ENCODE measurements around the gene PTCH2. TPM values are rescaled to one million over a fixed set of nuclear protein-coding genes. Genes with fewer than 3 reads are reported as not detected.
"Not testable (repeated sequence)": the region's sequence is repeated elsewhere in the genome, so short reads cannot be mapped to it uniquely, and the experiment has no call there.

PTCH2 gene
- total RNA-seq, 1 donor from 2014 or later: 1.7 TPM

GRCh38 chr1:44839576-44839975 is 3.5 kb downstream of the PTCH2 start:
- H3K4me3 Mint-ChIP-seq: no peak overlapping the region
- H3K27me3 Mint-ChIP-seq (ENCODE audit: low read depth): peaks cover 21% of the 10 kb centered on the region
- TF ChIP-seq CTCF (IDR thresholded peaks at IDR 0.05; ENCODE audit: unreplicated experiment): no peak
- H3K9me3 Mint-ChIP-seq: no peaks in the 10 kb centered on the region
- no peaks in the 10 kb centered on the region for H3K36me3 Mint-ChIP-seq
- H3K4me1 Mint-ChIP-seq: peaks cover 6% of the 10 kb centered on the region
- peak overlapping the region; percentile 50 for H3K27ac Mint-ChIP-seq
- no peak for DNase-seq (ENCODE audit: low spot score in 2 of 2, unreplicated experiment in 2 of 2)

GRCh38 chr1:44838294-44838693 is 4.8 kb downstream of the PTCH2 start:
- H3K27me3 Mint-ChIP-seq (ENCODE audit: low read depth): peaks cover 16% of the 10 kb centered on the region
- H3K4me1 Mint-ChIP-seq; H3K36me3 Mint-ChIP-seq; H3K4me3 Mint-ChIP-seq; H3K9me3 Mint-ChIP-seq; H3K27ac Mint-ChIP-seq; DNase-seq (ENCODE audit: low spot score in 2 of 2, unreplicated experiment in 2 of 2): not testable (repeated sequence)

GRCh38 chr1:44835738-44836675 is 7.0 kb downstream of the PTCH2 start:
- Mint-ChIP-seq H3K27ac (peak overlapping the region; percentile 17), H3K4me1 (peaks cover 21% of the 10 kb centered on the region), H3K9me3 (no peaks in the 10 kb centered on the region), H3K36me3 (no peaks in the 10 kb centered on the region), H3K4me3 (no peak overlapping the region), H3K27me3 (ENCODE audit: low read depth) (peaks cover under 1% of the 10 kb centered on the region)
- DNase-seq (ENCODE audit: low spot score in 2 of 2, unreplicated experiment in 2 of 2): peak; percentile 58 to 88
- peak; percentile 76 for TF ChIP-seq CTCF (IDR thresholded peaks at IDR 0.05; ENCODE audit: unreplicated experiment)

GRCh38 chr1:44834328-44834727 is 8.7 kb downstream of the PTCH2 start:
- Mint-ChIP-seq H3K27me3 (ENCODE audit: low read depth) (no peaks in the 10 kb centered on the region), H3K4me3 (no peak overlapping the region), H3K27ac (no peak overlapping the region), H3K4me1 (peaks cover 22% of the 10 kb centered on the region), H3K9me3 (no peaks in the 10 kb centered on the region), H3K36me3 (no peaks in the 10 kb centered on the region)
- no peak for TF ChIP-seq CTCF (IDR thresholded peaks at IDR 0.05; ENCODE audit: unreplicated experiment)
- DNase-seq (ENCODE audit: low spot score in 2 of 2, unreplicated experiment in 2 of 2): no peak

- peak overlapping the region; percentile 72 for H3K27ac Mint-ChIP-seq
- TF ChIP-seq CTCF (IDR thresholded peaks at IDR 0.05; ENCODE audit: unreplicated experiment): no peak
- no peak for DNase-seq (ENCODE audit: low spot score in 2 of 2, unreplicated experiment in 2 of 2)
- no peaks in the 10 kb centered on the region for H3K36me3 Mint-ChIP-seq
- H3K27me3 Mint-ChIP-seq (ENCODE audit: low read depth): no peaks in the 10 kb centered on the region
- no peaks in the 10 kb centered on the region for H3K9me3 Mint-ChIP-seq
- peaks cover 22% of the 10 kb centered on the region for H3K4me1 Mint-ChIP-seq
- H3K4me3 Mint-ChIP-seq: no peak overlapping the region
These were observed 10.9 kb downstream of the PTCH2 start for GRCh38 chr1:44832056-44832705.

GRCh38 chr1:44831516-44831915 is 11.5 kb downstream of the PTCH2 start:
- Mint-ChIP-seq H3K4me1 (peaks cover 22% of the 10 kb centered on the region), H3K9me3 (no peaks in the 10 kb centered on the region), H3K36me3 (no peaks in the 10 kb centered on the region), H3K27me3 (ENCODE audit: low read depth) (no peaks in the 10 kb centered on the region), H3K4me3 (no peak overlapping the region), H3K27ac (peak overlapping the region; percentile 31)
- TF ChIP-seq CTCF (IDR thresholded peaks at IDR 0.05; ENCODE audit: unreplicated experiment): no peak
- no peak for DNase-seq (ENCODE audit: low spot score in 2 of 2, unreplicated experiment in 2 of 2)

All from mesothelial cell of epicardium (in vitro differentiated cells).